ENCODE results near the gene CD74.

DNA sequence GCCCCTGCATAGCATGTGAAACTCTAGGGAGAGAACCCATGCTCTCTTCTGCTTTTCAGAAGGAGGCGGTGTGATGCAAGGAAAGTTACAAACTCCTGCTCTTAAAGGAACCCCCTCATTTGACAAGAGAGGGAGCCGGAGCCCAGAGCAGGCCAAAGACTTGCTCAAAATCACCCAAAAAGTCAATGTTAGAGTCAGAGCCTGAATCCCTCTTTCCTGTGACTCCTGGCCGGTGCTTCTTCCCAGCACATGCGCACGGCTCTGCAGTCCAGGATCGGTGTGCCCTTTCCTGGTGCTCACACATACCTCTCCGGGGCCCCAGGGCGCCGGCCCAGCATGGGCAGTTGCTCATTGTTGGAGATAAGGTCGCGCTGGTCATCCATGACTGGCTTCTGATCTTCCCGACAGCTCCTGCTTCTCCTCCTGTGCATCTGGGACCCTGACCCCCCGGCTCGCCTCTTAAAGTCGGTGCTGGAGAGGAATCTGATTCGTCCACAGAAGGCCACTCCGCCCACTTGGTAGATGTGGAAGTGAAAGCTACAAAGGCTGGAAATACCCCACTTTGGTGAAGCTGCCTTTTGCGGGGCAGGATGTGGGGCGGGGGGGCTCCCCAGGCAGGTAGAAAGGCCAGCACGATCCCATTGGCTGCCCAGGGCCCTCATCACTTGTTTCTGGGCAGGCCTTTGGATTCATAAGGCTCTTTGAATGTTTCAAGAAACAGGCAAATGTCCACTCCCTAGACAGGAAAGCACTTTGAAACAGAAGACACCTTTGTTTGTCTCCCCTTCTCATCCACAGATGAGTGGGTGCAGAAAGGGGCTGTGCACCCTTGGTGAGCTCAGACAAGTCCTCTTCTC, at the start of gene CD74:
- TF ChIP-seq POLR2A (IDR thresholded peaks at IDR 0.05) (peak; percentile 40 to 66), CTCF (IDR thresholded peaks at IDR 0.05 in 4 of 5, conservative IDR thresholded peaks at IDR 0.05 in 1 of 5) (no peak)

All from gastrocnemius medialis (tissue), 4 donors.